ENCODE data around the gene SBK3.
A peak's percentile ranks its signal among the peaks of the same experiment; 100 is the strongest.
"Not testable (repeated sequence)": the region's sequence is repeated elsewhere in the genome, so short reads cannot be mapped to it uniquely, and the experiment has no call there.

SBK3 gene

DNA sequence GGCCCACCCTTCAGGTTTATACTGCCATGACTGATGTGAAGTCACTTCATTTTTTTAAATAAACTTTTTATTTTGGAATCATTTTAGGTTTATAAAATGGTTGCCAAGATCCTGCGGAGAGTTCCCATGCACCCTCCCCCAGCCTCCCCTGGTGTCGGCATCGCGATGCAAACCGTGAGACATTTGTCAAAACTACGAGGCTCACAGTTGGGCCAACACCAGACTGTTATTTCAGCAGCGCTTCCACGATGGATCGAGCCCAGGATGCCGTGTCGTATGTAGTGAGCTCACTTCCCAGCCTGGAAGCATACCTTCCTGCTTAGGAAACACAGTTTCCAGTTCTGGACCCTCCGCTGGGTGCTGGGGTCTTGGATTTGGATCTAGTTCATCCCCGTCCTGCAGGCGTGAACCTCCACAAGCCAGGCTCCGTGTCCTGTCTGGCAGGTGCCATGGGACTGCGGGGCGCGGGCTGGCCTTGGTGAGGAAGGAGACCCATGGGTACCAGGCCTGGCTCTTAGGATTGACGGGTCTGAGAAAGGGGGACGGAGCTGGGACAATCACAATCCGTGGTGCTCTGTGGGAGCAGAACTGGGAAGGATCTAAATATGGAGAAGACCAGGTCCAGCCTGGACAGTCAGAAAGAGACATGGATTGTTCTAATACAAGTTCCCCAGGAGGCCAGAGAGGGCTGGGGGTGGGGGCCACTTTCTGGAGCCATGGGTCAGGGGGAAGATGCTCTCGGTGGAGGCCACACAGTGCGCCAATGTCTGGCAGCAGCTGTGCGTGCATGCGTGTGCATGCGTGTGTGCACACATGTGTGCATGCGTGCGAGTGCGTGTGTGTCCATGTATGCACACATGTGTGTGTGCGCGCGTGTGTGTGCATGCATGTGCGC is 6.0 kb downstream of the SBK3 start:
- no peak for DNase-seq

DNA sequence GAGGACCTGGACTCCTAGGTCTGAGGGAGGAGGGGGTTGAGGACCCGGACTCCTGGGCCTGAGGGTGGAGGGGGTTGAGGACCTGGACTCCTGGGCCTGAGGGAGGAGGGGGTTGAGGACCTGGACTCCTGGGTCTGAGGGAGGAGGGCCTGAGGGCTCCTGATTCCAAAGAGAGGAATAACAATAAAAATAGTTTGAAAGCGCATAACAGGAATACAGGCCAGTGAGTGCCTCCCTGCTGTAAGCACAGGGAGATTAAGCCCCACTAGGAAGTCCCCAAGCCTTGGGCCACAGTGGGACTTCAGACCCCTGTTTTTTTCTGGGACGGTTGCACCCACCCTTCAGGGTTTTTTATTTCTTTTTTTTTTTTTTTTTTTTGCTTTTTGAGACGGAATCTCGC is 7.2 kb downstream of the SBK3 start:
- no peak for DNase-seq

DNA sequence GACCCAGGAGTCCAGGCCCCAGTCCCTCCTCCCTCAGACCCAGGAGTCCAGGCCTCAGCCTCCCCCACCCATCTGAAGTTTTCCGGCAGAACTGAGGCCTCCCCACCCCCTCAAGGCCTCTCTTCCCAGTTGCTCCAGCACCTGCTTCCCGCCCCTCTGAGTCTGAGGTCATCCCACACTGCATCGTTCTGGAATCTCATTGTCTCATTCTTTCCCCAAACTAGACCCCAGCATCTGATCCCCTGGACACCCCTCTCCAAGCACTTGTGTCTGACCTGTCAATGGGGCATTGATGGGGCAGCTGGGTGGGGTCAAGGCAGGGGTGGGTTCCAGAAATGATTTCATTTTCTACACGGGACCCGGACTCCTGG is 7.6 kb downstream of the SBK3 start:
- no peak for DNase-seq

GRCh38 chr19:55536951-55537740 is 8.2 kb downstream of the SBK3 start, which contains the start of gene SBK2:
SBK2 (minus strand) TSS chr19:55537133; CDS start chr19:55536294, 839 bp downstream.
- no peak for DNase-seq

DNA sequence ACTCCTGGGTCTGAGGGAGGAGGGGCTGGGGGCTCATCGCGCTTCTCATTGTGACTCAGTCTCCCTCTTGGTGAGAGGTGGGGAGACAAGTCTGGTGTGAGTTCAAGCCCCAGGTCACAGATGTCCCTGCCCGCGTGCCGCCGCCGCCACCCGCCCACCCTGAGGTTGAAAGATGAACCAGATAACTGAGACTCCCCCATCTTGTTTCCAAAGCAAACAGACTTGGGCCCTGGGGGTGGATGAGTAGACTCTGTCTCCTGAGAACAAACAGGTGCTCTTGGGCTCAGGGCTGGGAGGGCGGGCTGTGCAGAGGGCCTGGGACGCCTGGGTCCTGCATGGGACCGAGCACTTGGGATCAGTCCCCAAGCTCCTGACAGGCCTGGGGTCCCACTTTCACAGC is 9.0 kb downstream of the SBK3 start:
- DNase-seq = no peak

GRCh38 chr19:55535965-55536350 is 9.4 kb downstream of the SBK3 start:
- no peak for DNase-seq

GRCh38 chr19:55535173-55535964 is 10.0 kb downstream of the SBK3 start:
- DNase-seq = no peak

DNA sequence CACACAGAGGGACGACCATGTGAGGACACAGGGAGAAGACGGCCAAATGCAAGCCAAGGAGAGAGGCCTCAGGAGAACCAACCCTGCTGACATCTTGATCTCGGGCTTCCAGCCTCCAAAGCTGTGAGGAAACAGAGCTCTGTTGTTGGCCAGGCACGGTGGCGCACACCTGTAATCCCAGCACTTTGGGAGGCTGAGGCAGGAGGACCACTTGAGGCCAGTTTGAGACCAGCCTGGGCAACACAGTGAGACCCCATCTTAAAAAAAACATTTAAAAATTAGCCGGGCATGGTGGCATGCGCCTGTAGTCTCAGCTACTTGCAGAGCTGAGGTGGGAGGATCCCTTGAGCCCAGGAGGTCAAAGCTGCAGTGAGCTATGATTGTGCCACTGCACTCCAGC is 11.1 kb downstream of the SBK3 start:
- DNase-seq = not testable (repeated sequence)

DNA sequence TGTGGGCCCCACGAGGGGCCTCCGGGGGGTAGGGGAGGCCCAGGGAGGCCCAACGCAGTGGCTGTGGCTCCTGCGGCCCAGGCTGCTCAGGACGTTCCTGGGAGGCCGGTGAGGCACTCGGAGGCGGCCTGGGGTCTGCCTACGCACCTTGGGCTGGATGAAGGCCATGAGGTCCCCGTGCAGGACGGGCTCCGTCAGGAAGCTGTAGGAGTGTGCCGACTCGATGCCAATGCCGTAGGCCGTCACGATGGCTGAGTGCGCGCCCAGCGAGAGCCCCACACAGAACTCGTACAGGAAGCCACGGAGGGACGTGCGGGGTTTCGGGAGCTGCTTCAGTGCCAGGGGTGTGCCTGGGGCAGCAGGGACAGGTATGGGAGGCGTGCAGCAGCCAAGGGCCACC is 14.3 kb downstream of the SBK3 start:
- no peak for DNase-seq

- DNase-seq = no peak
Observed at GRCh38 chr19:55529636-55530234, 15.6 kb downstream of the SBK3 start.

GRCh38 chr19:55528030-55528803 is 17.1 kb downstream of the SBK3 start:
- DNase-seq = no peak

GRCh38 chr19:55527197-55528029 is 17.9 kb downstream of the SBK3 start:
- no peak for DNase-seq

DNA sequence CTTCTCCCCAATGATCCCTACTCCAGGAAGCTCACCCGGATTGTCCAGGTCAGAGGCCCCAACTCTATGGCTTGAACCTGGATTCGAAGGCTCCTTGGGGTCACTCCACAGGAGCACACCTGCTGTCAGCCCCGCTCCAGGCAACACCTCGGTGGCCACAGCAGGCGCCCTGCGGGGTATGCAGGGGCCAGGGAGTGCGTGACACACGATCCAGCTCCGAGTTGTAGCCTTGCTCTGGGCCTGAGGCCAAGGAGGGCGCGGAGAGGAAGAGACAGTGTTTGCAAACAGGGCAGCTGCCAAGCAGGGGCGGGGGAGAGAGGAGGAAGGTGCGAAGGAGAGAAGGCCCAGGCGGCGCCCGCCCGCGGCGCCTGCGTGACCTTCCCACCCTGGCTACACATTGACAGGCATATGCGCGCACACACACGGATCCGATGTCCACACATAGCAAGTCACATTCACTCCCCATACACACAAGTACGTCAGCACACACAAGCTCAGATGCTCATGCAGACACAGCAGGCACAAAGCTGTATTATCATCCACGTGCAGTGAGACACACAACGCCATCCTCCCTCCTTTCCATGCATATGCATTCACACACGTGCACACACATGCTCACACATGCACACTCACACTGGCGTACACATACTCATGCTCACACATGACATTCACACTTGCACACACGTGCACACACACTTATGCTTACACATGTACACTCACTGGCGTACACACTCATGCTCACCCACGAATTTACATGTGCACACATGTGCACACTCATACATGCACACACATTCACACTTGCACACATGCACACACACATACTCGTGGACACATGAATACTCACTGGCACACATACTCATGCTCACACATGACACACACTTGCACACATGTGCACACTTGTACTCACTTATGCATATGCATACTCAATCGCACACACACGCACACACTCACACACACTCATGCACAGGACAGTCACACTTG is 18.8 kb downstream of the SBK3 start:
- no peak for DNase-seq

DNA sequence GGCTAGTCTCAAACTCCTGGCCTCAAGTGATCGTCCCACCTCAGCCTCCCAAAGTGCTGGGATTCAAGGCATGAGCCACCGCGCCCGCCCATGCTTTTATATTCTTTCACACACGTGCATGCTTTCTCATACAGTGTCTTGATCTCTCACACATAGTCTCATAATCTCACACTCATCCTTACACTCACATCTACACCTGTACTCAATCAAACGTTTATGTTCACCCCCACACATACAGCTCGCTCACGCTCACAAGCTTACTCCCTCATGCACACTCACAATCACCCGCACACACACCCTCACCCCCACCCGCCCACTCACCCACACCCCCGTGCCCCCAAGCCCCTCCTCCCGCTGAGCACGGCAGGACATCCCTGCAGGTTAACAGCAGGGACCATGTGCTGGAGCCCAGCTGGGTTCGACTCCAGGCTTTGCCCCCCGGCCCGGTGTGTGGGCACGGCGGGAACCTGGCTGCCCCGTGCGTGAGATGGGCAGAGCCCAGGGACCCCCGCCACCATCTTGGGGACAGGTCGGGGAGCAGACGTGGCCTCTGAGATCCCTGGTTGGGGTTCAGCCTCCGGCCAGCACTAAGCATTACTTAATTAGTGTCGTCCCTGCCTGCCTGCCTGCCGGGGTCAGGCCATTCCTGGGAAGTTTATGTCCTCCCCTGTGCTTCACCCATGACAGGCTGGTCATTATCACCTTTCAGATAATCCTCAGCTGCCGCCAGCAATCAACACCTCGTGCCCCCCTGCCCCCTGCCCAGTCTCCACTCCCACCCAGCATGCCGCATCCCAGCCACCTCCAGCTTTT is 19.8 kb downstream of the SBK3 start:
- DNase-seq = no peak

DNA sequence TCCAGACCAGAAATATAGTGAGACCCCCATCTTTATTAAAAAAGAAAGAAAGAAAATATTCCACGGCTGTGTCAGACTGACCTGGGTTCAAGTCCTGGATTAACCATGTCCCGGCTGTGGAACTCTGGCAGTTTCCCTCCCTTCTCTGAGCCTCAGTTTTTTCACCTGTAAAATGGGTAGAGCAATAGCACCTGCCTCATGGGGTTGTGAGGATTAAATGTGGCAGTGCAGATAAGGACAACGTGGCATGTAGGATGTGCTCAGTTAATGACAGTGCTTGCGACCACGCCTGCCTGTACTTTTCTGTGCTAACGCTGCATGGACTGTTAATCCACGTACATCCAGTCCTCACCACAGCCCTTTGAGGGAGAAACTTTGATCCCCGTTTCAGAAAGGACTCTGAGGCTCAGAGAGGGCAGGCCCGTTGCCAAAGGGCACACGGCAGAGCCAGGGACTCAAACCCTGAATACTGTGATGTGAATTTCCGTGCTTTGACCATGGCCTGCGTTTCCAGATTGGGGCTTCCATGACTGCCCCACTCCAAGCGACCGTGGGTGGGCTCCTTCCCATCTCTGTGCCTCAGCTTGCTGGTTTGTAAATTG is 24.6 kb downstream of the SBK3 start:
- no peak for DNase-seq

DNA sequence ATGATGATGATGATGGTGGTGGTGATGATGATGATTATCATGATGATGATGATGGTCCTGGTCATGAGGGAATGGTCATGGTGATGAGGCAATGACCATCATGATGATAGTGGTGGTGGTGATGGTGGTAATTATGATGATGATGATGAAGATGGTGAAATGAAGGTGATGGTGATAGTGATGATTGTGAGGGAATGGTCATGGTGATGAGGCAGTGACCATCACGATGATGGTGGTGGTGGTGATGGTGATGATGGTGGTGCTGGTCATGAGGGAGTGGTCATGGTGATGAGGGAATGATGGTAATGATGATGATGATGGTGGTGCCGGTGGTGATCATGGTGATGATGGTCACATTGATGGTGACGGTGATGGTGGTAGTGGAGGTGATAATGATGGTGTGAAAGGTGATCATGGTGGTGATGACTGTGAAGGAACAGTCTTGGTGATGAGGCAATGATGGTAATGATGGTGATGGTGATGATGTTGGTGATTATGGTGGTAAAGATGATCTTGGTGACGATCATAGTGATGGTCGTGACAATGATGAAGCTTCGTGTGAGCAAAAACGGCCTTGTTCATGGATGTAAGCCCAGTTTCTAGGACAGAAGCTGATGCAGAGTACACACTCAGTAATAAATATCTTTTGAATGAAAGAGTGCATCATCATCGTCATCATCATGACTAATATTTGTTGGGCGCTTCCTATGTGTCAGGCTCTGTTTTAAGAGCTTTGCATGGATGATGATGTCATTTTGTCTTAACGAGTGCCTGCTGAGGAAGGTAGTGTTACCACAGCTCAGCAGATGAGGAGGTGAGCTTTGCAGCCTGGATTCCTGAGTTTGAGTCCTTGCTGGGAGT is 25.7 kb downstream of the SBK3 start:
- no peak for DNase-seq

GRCh38 chr19:55516878-55517620 is 28.3 kb downstream of the SBK3 start:
- DNase-seq = peak; percentile 87
